COLO668 (cell line): ENCODE results near the gene PRSS58.

Experiments
- DNase-seq: peaks from one replicate; lab custom pipeline; 2025; ENCODE audit not compliant: unreplicated experiment; lab: John Stamatoyannopoulos, UW

Gene PRSS58

GRCh38 chr7:142228537-142229104 is 29.2 kb downstream of the PRSS58 start:
- DNase-seq, result no peak
